ENCODE results near the gene ABI1.

ABI1 gene

DNA sequence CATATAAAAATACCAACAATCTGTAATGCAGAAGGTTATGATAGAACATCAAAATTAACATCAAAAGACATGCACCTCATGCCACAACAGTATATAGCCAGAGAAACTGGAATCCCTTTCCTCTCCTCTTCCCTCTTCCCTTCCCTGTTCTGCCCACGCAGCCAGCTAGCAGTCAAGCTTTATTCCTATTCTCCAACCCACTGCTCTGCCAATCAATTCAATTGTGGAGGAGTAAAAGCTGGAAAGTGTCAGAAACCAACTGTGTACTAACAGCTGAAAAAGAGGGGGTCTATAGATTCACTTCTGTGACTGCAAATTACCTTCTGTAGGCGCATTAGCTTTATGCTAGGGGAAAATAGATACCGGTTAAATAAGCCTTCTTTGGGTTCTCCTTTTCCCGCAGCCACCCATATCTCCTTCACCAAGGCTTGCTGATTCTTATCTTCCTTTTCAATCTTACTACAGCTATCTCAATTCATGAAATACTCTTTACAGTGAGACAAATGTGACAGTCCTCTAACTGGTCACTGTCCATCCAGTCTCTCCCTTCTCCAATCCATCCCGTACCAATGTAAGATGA is 16.3 kb downstream of the ABI1 start:
- Histone ChIP-seq H3K4me3 (ENCODE audit: low read depth, low read length) (no peak overlapping the region), H3K36me3 (ENCODE audit: control insufficient read depth in 2 of 2, insufficient read depth in 1 of 2, low read length in 2 of 2) (no peaks in the 10 kb centered on the region; a peak in 1 of 3 replicates), H3K9me3 (ENCODE audit: control insufficient read depth, insufficient read depth, low read depth, low read length) (no peaks in the 10 kb centered on the region), H3K27ac (ENCODE audit: extremely low read depth, low read depth, low read length) (no peak overlapping the region), H3K4me1 (ENCODE audit: control insufficient read depth, insufficient read depth, low read length) (peaks cover 4% of the 10 kb centered on the region; the same call in 1 of the 2 replicates)
- ChIA-PET CTCF (no interaction called here), POLR2A (interaction anchor here (0.6 kb wide), 1 partner anchor 11 kb away, joined by 3 read pairs; no protein-coding TSS in a partner anchor)
- TF ChIP-seq ZFHX2 (tag by site-specific recombination; conservative IDR thresholded peaks at IDR 0.05) (peak; percentile 70), EGR2 (tag by site-specific recombination; IDR thresholded peaks at IDR 0.05; ENCODE audit: low read depth) (peak; percentile 74), ZNF184 (tag by site-specific recombination; IDR thresholded peaks at IDR 0.05) (no peak)

DNA sequence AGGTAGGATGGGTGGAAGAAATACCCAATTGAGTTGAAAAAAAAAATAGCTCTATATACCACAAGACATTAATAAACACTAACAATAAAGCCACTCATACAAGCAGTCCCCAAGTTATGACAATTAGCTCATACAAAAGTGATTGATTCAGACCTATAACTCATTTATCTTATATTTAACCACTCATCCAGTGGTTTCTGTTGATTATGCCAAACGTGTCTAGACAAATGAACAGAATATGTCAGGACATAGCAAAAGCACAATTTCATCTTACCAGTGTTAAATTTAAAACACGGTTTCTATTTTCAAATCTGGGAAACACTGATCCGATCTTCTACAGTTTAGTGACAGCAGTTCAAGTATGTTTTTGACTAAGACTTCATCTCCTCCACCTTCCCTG is 17.0 kb downstream of the ABI1 start:
- POLR2A ChIA-PET, result interaction anchor here (0.6 kb wide), 1 partner anchor 11 kb away, joined by 3 read pairs; no protein-coding TSS in a partner anchor
- CTCF ChIA-PET, result interaction anchor here (0.6 kb wide), 1 partner anchor 38 kb away, joined by 3 read pairs; no protein-coding TSS in a partner anchor
- Histone ChIP-seq H3K27ac (ENCODE audit: extremely low read depth, low read depth, low read length) (no peak overlapping the region), H3K9me3 (ENCODE audit: control insufficient read depth, insufficient read depth, low read depth, low read length) (no peaks in the 10 kb centered on the region), H3K4me3 (ENCODE audit: low read depth, low read length) (no peak overlapping the region), H3K36me3 (ENCODE audit: control insufficient read depth in 2 of 2, insufficient read depth in 1 of 2, low read length in 2 of 2) (no peaks in the 10 kb centered on the region; a peak in 1 of 3 replicates), H3K4me1 (ENCODE audit: control insufficient read depth, insufficient read depth, low read length) (peaks cover 4% of the 10 kb centered on the region; the same call in 1 of the 2 replicates)
- TF ChIP-seq ZNF175 (tag by site-specific recombination; IDR thresholded peaks at IDR 0.05) (no peak), ZNF544 (tag by site-specific recombination; IDR thresholded peaks at IDR 0.05) (no peak), ZNF514 (tag by site-specific recombination; IDR thresholded peaks at IDR 0.05) (no peak), ZSCAN30 (tag by site-specific recombination; IDR thresholded peaks at IDR 0.05) (no peak), ZNF391 (tag by site-specific recombination; IDR thresholded peaks at IDR 0.05; ENCODE audit: borderline replicate concordance, low read depth) (no peak), EGR2 (tag by site-specific recombination; IDR thresholded peaks at IDR 0.05; ENCODE audit: low read depth) (no peak), ZNF433 (tag by site-specific recombination; IDR thresholded peaks at IDR 0.05; ENCODE audit: low read depth) (no peak), SCRT2 (tag by site-specific recombination; IDR thresholded peaks at IDR 0.05) (no peak), REPIN1 (tag by site-specific recombination; IDR thresholded peaks at IDR 0.05; ENCODE audit: low read depth) (no peak), SP2 (tag by site-specific recombination; IDR thresholded peaks at IDR 0.05) (no peak), ZNF354C (tag by site-specific recombination; IDR thresholded peaks at IDR 0.05; ENCODE audit: borderline replicate concordance, low read depth) (no peak), GLI4 (tag by site-specific recombination; IDR thresholded peaks at IDR 0.05) (no peak), KLF7 (tag by site-specific recombination; IDR thresholded peaks at IDR 0.05; ENCODE audit: borderline replicate concordance) (no peak), ZNF114 (tag by site-specific recombination; IDR thresholded peaks at IDR 0.05) (no peak)
- TF ChIP-seq, protein P1, sequence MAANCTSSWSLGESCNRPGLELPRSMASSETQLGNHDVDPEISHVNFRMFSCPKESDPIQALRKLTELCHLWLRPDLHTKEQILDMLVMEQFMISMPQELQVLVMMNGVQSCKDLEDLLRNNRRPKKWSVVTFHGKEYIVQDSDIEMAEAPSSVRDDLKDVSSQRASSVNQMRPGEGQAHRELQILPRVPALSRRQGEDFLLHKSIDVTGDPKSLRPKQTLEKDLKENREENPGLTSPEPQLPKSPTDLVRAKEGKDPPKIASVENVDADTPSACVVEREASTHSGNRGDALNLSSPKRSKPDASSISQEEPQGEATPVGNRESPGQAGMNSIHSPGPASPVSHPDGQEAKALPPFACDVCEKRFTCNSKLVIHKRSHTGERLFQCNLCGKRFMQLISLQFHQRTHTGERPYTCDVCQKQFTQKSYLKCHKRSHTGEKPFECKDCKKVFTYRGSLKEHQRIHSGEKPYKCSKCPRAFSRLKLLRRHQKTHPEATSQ (tag by site-specific recombination; IDR thresholded peaks at IDR 0.05), result no peak

DNA sequence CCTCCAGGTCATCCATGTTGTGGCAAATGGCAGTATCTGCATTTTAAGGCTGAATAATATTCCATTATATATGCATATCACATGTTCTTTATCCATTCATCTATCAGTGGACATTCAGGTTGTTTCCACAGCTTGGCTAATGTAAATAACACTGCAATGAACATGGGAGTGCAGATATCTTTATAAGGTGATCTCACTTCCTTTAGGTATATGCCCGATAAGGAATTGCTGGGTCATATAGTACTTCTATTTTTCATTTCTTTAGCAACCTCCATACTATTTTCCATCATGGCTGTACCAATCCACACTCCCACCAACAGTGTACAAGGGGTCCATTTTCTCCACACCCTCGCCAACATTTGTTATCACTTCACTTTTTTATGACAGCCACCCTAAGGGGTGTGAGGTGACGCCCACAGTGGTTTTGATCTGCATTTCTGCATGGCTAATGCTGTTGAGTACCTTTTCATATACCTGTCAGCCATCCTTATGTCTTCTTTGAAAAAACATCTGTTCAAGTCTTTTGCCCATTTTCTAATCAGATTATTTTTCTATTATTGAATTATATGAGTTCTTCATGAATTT is 18.9 kb downstream of the ABI1 start:
- no peak overlapping the region for H3K27ac ChIP-seq (ENCODE audit: extremely low read depth, low read depth, low read length)
- TF ChIP-seq ZNF776 (tag by site-specific recombination; IDR thresholded peaks at IDR 0.05; ENCODE audit: borderline replicate concordance) (no peak), ZNF146 (tag by site-specific recombination; IDR thresholded peaks at IDR 0.05) (peak; percentile 35; the same call in 1 of the 2 replicates)
- H3K4me1 ChIP-seq (ENCODE audit: control insufficient read depth, insufficient read depth, low read length), result peaks cover 10% of the 10 kb centered on the region
- ChIA-PET CTCF (interaction anchor here (0.5 to 1.1 kb wide), 2 partner anchors 115 to 1115 kb away, joined by 3 read pairs; no protein-coding TSS in a partner anchor), POLR2A (no interaction called here)
- no peak overlapping the region for H3K4me3 ChIP-seq (ENCODE audit: low read depth, low read length)
- no peaks in the 10 kb centered on the region for H3K36me3 ChIP-seq (ENCODE audit: control insufficient read depth in 2 of 2, insufficient read depth in 1 of 2, low read length in 2 of 2)
- H3K9me3 ChIP-seq (ENCODE audit: control insufficient read depth, insufficient read depth, low read depth, low read length), result no peaks in the 10 kb centered on the region

Data from HEK293 (cell line).